Muscle of arm (tissue), 12 donors: ENCODE measurements around the gene YWHAG. TPM values are rescaled to one million over a fixed set of nuclear protein-coding genes. Genes with fewer than 3 reads are reported as not detected.
"Not testable (repeated sequence)": the region's sequence is repeated elsewhere in the genome, so short reads cannot be mapped to it uniquely, and the experiment has no call there.

ENCODE experiments used
- DNase-seq: peaks from one replicate; pipeline ENCODE4 v3.0.0-alpha.2; 2013
- polyA plus RNA-seq, 12 donors: library from polyadenylated mRNA; unstranded; fragments of 120-200 nt; gene quantifications; one replicate each; pipeline ENCODE4 v1.2.1, GENCODE V29; 2013; ENCODE audit not compliant: insufficient read length in 12 of 12

YWHAG gene
- polyA plus RNA-seq, 12 donors = 102 to 201 (median 181) TPM

GRCh38 chr7:76354516-76354915 lies 4.3 kb downstream of the YWHAG start:
- DNase-seq = no peak

DNA sequence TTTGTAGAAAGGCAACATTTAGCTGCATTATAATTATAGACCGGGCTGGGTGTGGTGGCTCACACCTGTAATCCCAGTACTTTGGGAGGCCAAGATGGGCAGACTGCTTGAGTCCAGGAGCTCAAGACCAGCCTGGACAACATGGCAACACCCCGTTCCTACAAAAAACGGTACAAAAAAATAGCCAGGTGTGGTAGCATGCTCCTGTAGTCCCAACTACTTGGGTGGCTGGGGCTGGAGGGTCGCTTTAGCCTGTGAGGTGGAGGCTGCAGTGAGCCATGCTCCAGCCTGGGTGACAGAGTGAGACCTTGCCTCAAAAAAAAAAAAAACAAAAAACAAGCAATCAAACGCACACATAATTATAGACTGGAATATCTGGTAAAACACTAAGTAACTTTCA lies 5.0 kb downstream of the YWHAG start:
- no peak for DNase-seq

- no peak for DNase-seq
Observed at GRCh38 chr7:76352193-76352592, 6.6 kb downstream of the YWHAG start.

DNA sequence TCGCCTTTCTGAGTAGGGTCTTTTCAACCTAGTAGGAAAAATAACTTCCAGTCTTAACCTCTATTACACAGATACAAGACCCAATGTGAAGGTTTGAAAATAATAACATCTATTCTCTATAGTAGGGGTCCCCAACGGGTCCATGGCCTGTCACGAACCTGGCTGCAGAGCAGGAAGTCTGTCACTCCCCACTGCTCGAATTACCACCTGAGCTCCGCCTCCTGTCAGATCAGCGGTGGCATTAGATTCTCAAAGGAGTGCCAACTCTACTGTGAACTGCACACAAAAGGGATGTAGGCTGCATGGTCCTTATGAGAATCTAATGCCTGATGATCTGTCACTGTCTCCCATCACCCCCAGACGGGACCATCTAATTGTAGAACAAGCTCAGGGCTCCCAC lies 7.4 kb downstream of the YWHAG start:
- DNase-seq = no peak

- no peak for DNase-seq
Observed at GRCh38 chr7:76349313-76349885, 9.4 kb downstream of the YWHAG start.

DNA sequence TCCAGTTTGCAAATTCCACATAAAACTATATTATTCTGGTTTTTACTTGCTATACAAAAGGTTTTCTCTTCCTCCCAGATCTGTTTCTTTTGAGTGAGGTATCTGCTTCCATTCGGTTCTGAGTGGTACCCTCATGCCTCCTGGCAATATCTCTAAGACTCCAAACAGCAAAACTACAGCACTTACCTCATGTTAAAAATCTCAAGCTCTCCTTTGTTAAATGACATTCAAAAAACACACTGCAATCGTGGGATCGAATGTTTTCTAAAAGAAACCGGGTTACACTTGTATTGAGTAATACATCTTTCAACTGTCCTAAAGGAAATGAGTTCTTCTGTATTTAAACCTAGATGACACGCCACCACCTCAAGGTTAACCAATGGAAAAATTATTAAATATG lies 11.1 kb downstream of the YWHAG start:
- DNase-seq = no peak

- DNase-seq = no peak
Observed at GRCh38 chr7:76346778-76347177, 12.0 kb downstream of the YWHAG start.

DNA sequence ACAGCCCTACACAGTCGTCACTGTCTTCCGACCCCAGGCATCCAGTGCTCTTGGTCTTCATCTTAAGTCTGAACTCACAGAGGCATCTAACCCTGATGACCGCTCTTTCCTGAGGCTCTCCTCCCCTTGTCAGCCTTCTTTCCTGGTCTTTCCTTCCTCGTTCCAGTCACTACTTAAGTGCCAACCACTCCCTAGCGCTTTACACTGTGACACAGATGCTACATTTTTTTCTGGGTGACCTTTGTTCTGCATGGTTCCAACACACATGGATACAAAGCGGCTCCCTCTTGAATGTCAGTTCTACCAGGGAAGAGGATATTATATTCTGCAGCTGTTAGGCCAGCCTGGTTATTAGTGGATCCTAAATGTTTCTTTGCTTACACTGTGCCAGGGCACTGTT lies 12.7 kb downstream of the YWHAG start:
- no peak for DNase-seq

- no peak for DNase-seq
Observed at GRCh38 chr7:76343931-76344321, 14.9 kb downstream of the YWHAG start.

DNA sequence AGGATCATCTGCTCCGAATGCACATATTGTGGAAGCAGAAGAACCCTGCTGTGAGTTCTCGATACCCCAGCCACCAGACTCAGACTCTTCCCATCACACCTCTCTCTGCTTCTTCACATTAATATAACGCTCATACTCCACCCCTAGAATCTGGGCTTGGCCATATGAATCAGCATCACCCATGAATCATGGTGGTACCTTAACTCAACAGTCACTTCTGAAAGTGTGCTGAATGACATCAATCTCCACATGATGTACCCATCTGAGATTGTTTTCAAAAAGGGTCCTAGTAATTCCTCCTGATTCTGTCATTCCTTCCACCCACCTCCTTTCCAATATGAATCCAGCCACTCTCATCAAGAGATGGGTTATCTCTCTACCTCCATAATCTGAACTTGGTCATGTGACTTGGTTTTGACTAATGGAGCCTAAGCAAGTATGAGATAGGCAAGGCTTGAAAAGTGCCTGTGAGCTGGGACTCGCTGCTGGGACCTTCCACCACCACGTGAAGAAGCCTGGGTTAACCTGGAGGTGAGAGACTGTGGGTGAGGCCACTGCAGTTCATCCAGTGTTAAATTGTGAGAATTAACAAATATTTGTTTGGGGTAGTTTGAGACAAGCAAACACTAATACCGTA lies 15.4 kb downstream of the YWHAG start:
- no peak for DNase-seq

GRCh38 chr7:76342222-76342621 lies 16.6 kb downstream of the YWHAG start:
- no peak for DNase-seq

DNA sequence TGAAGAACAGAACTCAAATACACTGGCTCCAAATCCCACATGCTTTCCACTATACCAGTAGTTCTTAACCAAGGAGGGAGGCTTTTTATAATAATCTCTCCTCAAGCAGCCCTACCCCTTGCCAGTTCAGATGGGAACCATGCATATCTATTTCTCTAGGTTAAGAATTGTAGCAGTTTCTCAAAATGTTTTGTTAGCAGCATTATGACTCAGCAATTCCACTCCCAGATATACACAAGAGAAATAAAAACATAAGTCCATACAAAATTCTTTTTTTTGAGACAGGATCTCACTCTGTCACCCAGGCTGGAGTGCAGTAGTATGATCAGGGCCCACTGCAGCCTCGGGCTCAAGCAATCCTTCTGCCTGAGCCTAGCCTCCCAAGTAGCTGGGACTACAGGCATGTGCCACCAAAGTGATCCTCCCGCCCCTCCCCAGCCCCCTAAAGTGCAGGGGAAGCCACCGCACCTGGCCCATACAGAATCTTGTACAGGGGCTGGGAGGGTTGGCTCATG lies 18.1 kb downstream of the YWHAG start:
- DNase-seq = no peak

DNA sequence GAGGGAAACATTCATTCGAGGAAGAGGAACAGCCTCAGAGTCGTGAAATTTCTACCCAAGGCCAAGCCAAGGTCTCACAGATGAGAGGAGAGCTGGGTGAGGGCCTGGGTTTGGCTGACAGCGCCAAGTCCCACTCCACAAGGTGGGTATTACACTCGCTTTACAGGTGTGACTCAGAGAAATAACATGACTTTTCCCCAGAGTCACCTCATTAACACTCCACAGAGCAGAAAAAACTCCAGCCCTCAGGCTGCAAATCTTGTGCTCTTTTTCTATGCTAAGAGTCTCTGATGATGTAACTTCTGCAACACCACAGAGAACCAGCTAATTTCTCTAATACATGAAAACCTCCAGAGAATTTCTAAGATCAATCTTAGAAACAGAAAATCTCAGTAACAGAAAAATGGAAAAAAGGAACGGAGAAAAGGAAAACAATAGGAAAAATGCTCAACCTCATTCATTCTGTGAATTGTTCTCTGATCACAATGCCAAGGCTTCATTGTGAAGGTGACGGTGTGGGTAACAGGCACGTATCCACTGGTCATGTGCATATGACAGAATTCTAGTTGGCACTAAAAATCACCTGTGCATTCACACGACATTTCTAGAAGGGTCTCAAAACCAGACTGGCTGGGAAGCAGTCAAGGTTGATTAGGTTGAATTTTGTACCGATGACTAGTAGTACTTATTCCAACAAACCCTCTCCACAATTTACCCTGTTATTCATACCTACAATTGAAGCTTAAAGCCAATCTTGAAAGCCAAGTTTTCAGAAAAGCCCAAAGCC lies 20.3 kb downstream of the YWHAG start:
- DNase-seq = no peak

- no peak for DNase-seq
Observed at GRCh38 chr7:76337147-76337546, 21.6 kb downstream of the YWHAG start.

- no peak for DNase-seq
Observed at GRCh38 chr7:76336094-76336493, 22.7 kb downstream of the YWHAG start.

DNA sequence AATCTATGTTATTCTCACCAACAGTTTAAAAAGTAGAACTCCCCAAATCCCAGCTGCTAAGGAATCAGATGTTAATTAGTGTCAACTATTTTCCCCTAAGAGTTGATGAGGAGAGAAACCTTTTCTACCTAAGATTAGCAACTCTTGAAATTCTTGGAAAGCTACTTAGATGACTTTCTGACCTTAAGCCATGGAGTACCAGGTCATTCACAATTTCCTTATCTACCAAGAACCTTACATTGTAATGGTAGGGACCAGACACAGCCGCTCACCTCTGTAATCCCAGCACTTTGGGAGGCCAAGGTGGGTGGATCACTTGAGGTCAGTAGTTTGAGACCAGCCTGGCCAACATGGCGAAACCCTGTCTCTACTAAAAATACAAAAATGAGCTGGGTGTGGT lies 23.4 kb downstream of the YWHAG start:
- not testable (repeated sequence) for DNase-seq

DNA sequence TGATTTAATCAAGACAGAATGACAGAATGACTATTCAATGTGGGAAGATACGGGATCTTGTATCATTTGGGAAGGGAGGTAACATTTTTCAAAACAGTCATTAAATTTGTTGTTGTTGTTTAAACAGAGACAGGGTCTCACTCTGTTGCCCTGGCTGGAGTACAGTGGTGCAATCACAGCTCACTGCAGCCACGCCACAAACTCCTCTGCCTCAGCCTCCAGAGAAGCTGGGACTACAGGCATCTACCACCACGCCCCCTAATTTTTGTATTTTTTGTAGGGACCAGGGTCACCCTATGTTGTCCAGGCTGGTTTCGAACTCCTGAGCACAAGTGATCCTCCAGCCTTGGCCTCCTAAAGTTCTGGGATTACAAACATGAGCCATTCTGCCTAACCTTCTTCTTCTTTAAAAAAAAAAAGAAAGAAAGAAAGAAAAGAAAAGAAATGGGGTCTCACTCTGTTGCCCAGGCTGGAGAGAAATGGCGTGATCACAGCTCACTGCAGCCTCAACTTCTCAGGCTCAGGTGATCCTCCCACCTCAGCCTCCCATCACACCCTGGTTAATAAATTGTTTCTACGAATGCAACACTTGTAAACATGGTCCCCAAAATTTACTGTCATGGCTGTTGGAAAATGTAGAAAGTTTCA lies 24.3 kb downstream of the YWHAG start:
- DNase-seq = no peak

DNA sequence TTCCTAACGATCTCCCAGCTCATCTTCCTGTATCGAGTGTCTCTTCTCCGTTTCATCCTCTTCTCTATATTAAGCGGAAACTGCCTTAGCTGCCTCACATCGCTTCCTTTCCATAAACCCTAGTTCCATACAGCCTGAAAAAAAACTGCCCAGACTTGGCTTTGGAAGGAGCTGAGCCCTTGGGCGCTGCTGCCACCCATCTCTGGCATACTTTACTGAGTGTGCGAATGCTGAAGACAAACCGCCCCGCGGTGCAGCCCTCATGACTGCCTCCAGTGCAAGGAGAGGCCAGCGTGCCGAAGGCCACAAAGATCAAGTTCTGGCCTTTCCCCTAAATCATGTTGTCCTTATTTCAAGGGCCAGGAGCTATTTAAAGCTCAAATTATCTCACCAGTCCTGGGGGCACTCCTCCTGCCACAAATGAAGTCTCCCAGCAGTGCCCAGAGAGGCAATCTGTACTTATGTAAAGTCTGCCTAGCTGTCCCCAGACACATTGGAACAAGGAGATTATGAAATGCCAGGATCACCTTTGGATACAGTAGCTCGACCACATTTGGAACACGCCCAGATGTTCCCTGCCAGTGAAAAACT lies 25.2 kb downstream of the YWHAG start:
- no peak for DNase-seq

DNA sequence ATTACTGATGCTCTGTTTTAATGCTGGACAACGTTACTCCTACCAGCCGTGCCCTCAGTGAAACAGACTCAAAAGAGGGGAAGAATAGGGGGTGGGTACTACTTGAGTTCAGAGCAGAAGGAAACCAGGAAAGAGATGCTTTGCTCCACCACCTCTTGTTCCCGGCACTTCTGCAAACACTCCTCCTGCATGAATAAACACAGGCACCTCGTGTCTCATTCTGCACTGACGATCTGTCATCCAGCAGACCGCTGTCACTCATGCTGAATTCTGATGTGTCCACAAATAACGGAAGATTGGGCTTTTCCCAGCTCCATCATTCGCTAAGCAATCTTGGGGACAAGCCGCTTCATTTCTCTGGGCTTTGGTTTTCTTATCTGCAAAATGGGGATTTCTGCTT lies 26.7 kb downstream of the YWHAG start:
- no peak for DNase-seq

DNA sequence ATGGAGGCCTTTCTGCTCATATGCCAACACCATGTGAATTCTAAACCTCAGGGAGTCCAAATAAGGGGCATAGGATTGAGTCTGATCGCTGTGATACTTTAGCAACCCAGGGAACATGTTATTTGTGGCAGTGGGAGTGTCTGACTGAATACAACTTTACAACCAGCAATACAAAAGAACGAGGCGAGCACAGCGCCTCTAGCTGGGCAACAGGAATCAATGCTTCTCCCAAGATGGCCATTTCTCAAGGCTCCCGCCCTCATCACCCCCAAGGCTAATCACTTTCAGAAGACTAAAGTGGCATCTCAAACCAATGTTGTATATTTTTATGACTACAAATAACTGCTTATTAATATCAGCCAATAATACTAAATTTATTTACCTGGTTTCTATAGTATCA lies 28.1 kb downstream of the YWHAG start:
- DNase-seq = no peak

DNA sequence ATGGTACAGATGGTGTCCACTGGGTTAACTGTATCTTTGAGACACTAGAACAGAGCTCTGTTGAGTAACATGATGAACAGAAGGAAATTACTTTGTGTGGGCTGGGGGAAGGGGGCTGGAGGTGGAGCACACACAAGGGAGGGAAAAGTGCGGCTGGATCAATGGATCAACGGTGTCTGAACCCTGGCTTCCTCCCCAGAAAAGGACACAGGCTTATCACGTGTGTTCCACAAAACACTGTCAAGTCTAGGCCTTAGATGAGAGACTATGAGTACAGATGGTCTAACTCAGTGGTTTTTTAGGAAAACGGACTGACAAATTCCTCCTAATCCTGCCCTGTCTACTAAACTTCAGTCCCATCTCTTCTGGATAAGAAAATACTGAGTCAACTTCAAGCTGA lies 28.5 kb downstream of the YWHAG start:
- no peak for DNase-seq

GRCh38 chr7:76329479-76329878 lies 29.3 kb downstream of the YWHAG start:
- no peak for DNase-seq
